ENCODE results near the gene CHRNA1.

DNA sequence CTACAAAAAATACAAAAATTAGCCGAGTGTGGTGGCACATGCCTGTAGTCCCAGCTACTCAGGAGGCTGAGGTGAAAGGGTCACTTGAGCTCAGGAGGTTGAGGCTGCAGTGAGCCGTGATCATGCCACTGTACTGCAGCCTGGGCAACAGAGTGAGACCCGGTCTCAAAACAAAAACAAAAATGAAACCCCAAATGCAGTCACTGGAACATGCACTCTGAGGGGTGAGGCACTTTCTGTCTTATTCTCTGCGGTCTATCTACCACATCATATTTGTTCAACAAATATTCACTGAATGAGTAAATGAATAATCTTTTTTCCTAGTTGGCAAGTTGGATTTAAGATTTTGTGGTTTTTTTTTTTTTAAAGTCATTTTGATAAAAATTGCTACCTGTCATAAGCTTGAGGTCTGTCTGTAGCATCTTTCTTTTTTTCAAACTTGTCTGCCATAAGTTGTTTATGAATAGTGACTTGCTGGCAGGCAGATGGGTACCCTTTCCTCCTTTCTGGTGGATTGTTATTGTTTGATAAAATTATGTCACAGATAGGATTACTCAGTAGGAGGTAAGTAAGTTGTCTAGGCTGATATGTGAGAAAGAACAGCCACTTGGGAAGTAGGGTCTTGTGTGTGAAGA, 11.8 kb downstream of the CHRNA1 start:
- TF ChIP-seq EZH2phosphoT487 (IDR thresholded peaks at IDR 0.05; ENCODE audit: unreplicated experiment) (no peak), EZH2 (IDR thresholded peaks at IDR 0.05; ENCODE audit: low read depth, unreplicated experiment) (no peak), POLR2AphosphoS5 (IDR thresholded peaks at IDR 0.05; ENCODE audit: low read depth) (no peak), CREB1 (CRISPR knock-in tag; IDR thresholded peaks at IDR 0.05; ENCODE audit: low read depth) (no peak), ZNF331 (CRISPR knock-in tag; IDR thresholded peaks at IDR 0.05; ENCODE audit: low read depth) (no peak), JUNB (IDR thresholded peaks at IDR 0.05; ENCODE audit: unreplicated experiment) (no peak), ZNF114 (CRISPR knock-in tag; IDR thresholded peaks at IDR 0.05) (no peak)
- TF ChIP-seq, protein P1, sequence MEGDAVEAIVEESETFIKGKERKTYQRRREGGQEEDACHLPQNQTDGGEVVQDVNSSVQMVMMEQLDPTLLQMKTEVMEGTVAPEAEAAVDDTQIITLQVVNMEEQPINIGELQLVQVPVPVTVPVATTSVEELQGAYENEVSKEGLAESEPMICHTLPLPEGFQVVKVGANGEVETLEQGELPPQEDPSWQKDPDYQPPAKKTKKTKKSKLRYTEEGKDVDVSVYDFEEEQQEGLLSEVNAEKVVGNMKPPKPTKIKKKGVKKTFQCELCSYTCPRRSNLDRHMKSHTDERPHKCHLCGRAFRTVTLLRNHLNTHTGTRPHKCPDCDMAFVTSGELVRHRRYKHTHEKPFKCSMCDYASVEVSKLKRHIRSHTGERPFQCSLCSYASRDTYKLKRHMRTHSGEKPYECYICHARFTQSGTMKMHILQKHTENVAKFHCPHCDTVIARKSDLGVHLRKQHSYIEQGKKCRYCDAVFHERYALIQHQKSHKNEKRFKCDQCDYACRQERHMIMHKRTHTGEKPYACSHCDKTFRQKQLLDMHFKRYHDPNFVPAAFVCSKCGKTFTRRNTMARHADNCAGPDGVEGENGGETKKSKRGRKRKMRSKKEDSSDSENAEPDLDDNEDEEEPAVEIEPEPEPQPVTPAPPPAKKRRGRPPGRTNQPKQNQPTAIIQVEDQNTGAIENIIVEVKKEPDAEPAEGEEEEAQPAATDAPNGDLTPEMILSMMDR (conservative IDR thresholded peaks at IDR 0.05; ENCODE audit: low read depth in 2 of 2) = no peak
- TF ChIP-seq, protein P2, sequence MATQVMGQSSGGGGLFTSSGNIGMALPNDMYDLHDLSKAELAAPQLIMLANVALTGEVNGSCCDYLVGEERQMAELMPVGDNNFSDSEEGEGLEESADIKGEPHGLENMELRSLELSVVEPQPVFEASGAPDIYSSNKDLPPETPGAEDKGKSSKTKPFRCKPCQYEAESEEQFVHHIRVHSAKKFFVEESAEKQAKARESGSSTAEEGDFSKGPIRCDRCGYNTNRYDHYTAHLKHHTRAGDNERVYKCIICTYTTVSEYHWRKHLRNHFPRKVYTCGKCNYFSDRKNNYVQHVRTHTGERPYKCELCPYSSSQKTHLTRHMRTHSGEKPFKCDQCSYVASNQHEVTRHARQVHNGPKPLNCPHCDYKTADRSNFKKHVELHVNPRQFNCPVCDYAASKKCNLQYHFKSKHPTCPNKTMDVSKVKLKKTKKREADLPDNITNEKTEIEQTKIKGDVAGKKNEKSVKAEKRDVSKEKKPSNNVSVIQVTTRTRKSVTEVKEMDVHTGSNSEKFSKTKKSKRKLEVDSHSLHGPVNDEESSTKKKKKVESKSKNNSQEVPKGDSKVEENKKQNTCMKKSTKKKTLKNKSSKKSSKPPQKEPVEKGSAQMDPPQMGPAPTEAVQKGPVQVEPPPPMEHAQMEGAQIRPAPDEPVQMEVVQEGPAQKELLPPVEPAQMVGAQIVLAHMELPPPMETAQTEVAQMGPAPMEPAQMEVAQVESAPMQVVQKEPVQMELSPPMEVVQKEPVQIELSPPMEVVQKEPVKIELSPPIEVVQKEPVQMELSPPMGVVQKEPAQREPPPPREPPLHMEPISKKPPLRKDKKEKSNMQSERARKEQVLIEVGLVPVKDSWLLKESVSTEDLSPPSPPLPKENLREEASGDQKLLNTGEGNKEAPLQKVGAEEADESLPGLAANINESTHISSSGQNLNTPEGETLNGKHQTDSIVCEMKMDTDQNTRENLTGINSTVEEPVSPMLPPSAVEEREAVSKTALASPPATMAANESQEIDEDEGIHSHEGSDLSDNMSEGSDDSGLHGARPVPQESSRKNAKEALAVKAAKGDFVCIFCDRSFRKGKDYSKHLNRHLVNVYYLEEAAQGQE (IDR thresholded peaks at IDR 0.05; ENCODE audit: unreplicated experiment) = no peak
- TF ChIP-seq, protein P3, sequence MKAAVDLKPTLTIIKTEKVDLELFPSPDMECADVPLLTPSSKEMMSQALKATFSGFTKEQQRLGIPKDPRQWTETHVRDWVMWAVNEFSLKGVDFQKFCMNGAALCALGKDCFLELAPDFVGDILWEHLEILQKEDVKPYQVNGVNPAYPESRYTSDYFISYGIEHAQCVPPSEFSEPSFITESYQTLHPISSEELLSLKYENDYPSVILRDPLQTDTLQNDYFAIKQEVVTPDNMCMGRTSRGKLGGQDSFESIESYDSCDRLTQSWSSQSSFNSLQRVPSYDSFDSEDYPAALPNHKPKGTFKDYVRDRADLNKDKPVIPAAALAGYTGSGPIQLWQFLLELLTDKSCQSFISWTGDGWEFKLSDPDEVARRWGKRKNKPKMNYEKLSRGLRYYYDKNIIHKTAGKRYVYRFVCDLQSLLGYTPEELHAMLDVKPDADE (IDR thresholded peaks at IDR 0.05) = no peak
- TF ChIP-seq, protein P4, sequence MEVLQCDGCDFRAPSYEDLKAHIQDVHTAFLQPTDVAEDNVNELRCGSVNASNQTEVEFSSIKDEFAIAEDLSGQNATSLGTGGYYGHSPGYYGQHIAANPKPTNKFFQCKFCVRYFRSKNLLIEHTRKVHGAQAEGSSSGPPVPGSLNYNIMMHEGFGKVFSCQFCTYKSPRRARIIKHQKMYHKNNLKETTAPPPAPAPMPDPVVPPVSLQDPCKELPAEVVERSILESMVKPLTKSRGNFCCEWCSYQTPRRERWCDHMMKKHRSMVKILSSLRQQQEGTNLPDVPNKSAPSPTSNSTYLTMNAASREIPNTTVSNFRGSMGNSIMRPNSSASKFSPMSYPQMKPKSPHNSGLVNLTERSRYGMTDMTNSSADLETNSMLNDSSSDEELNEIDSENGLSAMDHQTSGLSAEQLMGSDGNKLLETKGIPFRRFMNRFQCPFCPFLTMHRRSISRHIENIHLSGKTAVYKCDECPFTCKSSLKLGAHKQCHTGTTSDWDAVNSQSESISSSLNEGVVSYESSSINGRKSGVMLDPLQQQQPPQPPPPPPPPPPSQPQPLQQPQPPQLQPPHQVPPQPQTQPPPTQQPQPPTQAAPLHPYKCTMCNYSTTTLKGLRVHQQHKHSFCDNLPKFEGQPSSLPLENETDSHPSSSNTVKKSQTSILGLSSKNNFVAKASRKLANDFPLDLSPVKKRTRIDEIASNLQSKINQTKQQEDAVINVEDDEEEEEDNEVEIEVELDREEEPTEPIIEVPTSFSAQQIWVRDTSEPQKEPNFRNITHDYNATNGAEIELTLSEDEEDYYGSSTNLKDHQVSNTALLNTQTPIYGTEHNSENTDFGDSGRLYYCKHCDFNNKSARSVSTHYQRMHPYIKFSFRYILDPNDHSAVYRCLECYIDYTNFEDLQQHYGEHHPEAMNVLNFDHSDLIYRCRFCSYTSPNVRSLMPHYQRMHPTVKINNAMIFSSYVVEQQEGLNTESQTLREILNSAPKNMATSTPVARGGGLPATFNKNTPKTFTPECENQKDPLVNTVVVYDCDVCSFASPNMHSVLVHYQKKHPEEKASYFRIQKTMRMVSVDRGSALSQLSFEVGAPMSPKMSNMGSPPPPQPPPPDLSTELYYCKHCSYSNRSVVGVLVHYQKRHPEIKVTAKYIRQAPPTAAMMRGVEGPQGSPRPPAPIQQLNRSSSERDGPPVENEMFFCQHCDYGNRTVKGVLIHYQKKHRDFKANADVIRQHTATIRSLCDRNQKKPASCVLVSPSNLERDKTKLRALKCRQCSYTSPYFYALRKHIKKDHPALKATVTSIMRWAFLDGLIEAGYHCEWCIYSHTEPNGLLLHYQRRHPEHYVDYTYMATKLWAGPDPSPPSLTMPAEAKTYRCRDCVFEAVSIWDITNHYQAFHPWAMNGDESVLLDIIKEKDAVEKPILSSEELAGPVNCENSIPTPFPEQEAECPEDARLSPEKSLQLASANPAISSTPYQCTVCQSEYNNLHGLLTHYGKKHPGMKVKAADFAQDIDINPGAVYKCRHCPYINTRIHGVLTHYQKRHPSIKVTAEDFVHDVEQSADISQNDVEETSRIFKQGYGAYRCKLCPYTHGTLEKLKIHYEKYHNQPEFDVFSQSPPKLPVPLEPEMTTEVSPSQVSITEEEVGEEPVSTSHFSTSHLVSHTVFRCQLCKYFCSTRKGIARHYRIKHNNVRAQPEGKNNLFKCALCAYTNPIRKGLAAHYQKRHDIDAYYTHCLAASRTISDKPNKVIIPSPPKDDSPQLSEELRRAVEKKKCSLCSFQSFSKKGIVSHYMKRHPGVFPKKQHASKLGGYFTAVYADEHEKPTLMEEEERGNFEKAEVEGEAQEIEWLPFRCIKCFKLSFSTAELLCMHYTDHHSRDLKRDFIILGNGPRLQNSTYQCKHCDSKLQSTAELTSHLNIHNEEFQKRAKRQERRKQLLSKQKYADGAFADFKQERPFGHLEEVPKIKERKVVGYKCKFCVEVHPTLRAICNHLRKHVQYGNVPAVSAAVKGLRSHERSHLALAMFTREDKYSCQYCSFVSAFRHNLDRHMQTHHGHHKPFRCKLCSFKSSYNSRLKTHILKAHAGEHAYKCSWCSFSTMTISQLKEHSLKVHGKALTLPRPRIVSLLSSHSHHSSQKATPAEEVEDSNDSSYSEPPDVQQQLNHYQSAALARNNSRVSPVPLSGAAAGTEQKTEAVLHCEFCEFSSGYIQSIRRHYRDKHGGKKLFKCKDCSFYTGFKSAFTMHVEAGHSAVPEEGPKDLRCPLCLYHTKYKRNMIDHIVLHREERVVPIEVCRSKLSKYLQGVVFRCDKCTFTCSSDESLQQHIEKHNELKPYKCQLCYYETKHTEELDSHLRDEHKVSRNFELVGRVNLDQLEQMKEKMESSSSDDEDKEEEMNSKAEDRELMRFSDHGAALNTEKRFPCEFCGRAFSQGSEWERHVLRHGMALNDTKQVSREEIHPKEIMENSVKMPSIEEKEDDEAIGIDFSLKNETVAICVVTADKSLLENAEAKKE (CRISPR knock-in tag; IDR thresholded peaks at IDR 0.05) = no peak

All from GM23338 (cell line).